ENCODE results near the gene MEA1.
"Not testable (repeated sequence)": the region's sequence is repeated elsewhere in the genome, so short reads cannot be mapped to it uniquely, and the experiment has no call there.

Gene MEA1

DNA sequence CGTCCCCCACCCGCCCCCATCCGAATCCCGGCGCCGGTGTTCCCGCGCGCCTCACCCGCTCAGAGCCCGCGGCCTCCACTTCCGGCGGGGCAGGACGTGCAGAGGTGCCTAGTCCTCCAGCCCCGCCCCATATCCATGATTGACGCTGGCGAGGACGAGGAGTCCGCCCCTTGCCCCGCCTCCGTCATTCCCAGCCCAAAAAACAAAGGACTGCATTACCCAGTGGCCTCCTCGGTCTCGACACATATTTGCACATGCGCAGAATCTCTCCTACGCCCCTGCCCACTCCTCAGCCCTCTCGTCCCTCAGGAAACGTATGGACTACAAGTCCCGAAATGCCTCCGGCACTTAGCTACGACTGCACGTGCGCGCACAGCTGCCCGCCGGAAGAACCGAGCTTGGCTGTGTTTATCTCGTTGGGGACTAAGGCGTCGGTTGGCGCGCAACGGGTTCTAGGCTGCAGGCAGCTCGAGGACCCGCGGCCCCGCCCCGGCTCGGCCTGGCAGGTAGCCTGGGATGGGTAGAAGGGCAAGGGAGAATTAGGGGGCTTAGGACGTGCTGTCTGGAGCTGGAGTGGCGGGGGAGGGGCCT, at the start of gene MEA1, which contains the start of gene KLHDC3:
Gene MEA1, minus strand, starts transcription at position 104 of the 591 bp plus-strand sequence. CDS start 133 bp downstream, outside the sequence.
Gene KLHDC3, plus strand, starts transcription at position 407 of the 591 bp plus-strand sequence. CDS start 2,944 bp downstream, outside the sequence.
- DNase-seq (ENCODE audit: low spot score): peak; percentile 100

DNA sequence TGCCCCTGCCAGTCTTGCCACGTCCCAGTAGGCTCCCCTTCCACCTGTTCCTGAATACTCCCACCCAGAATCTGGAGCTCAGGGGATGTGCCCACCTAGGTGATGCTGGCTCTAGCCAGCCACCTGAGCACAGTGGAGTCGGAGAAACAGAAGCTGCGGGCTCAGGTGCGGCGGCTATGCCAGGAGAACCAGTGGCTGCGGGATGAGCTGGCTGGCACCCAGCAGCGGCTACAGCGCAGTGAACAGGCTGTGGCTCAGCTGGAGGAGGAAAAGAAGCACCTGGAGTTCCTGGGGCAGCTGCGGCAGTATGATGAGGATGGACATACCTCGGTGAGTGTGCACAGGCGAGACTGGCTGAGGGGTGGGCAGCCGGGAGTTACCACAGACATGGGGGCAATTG, 49.1 kb upstream of the MEA1 start:
- no peak for DNase-seq (ENCODE audit: low spot score)

GRCh38 chr6:43061861-43062260, 48.1 kb upstream of the MEA1 start:
- no peak for DNase-seq (ENCODE audit: low spot score)

DNA sequence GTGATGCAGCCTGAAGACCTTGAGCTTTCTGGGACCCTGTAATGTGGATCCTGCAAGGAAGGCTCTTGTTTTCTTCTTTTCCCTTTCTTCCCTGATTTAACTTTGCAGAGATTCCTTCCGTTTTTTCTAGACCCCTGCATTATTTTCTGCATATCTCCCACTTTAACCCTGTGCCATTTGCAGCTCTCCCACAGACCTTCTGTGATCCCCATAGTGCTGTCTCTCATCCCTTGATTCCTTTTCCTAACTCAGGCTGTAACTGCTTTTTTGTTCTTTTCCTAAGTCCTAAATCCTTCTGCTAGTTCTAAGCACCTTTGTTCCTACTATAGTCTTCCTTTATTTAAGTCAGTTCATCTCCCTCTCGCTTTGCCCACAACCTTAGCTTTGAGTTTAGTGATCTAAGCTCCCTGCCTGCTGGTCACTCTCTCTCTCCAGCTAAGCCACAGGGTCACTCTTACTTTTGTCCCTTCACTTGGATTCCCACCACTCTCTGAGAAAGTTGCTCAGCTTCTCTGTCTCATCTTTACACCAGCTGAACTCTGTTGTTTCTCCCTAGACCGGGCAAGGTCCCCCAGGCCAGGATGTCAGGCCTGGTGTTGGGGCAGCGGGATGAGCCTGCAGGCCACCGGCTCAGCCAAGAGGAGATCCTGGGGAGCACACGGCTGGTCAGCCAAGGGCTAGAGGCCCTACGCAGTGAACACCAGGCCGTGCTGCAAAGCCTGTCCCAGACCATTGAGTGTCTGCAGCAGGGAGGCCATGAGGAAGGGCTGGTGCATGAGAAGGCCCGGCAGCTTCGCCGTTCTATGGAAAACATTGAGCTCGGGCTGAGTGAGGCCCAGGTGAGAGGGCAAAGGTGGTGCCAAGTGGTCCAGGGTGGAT, 47.2 kb upstream of the MEA1 start:
- DNase-seq (ENCODE audit: low spot score): no peak

GRCh38 chr6:43060034-43060754, 46.4 kb upstream of the MEA1 start:
- DNase-seq (ENCODE audit: low spot score): no peak

- DNase-seq (ENCODE audit: low spot score): peak; percentile 99
Observed at GRCh38 chr6:43059168-43060033, 45.7 kb upstream of the MEA1 start, which contains the start of the genes KLC4 and MRPL2. KLC4 (plus strand) TSS chr6:43059631; CDS start chr6:43061336, 1,705 bp downstream. MRPL2 (minus strand) TSS chr6:43059434; CDS start chr6:43059381, 53 bp downstream.

DNA sequence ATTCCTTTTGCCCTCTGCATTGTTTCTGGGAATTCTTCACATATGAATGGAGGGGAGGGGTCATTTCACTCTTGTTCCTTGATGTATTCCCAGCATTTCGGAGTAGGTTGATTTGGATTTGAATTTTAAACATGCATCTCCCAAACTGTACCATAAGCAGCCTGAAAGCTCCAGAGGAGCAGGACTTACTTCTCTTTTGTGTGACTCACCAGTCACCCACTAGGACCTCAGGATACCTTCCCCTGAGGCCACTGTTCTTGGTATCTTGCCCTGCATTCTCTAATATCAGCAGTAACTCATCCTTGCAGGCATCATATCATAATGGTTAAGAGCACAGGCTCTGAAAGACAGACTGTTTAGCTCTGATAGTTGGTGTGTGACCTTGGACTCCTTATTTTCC, 44.8 kb upstream of the MEA1 start:
- DNase-seq (ENCODE audit: low spot score): peak; percentile 34

DNA sequence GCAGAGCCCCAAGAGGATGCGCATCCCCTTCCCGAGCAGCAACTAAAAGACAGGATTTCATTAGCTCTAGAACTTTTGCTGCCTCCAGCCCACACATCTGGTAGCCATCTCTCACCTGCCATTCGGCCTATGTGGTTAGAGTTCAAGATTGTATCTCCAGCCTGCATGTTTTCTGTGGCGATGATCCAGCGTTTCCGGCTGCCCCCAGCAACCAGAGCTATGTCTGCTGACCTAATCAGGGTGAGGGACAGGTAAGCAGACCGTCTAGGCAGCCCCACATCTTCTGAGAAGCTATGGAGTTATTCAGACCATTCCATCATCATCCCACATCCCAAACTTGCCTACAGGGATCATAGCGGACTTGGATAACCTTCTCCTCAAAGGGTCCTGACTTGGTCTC, 42.2 kb upstream of the MEA1 start:
- no peak for DNase-seq (ENCODE audit: low spot score)

DNA sequence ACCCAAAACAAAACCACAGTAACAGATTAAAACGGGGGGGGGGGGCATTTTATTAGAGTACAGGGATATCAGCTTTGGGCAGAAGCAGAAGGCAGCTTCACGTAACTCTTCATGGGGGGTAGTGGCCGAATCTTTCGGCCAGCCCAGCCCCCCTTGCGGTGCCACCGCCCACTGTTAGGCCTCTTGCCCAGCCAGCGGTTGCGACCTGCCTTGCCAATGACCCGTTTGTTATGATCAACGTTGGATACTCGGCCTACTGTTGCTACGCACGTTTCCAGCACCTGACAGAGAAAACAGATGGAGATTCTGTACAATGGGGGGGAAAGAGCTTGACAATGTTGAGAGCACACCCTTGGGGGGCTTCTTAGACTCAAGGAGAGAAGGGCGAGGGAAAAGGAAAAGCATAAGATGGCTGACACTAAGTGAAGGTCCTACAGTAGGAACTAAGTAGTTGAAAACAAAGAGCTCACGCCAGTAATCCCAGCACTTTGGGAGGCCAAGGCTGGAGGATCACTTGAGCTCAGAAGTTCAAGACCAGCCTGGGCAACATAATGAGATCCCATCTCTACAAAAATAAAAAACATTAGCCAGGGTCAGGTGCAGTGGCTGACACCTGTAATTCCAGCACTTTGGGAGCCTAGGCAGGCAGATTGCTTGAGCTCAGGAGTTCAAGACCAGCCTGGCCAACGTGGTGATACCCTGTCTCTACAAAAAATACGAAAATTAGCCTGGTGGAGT, 40.6 kb upstream of the MEA1 start:
- DNase-seq (ENCODE audit: low spot score): peak; percentile 20

DNA sequence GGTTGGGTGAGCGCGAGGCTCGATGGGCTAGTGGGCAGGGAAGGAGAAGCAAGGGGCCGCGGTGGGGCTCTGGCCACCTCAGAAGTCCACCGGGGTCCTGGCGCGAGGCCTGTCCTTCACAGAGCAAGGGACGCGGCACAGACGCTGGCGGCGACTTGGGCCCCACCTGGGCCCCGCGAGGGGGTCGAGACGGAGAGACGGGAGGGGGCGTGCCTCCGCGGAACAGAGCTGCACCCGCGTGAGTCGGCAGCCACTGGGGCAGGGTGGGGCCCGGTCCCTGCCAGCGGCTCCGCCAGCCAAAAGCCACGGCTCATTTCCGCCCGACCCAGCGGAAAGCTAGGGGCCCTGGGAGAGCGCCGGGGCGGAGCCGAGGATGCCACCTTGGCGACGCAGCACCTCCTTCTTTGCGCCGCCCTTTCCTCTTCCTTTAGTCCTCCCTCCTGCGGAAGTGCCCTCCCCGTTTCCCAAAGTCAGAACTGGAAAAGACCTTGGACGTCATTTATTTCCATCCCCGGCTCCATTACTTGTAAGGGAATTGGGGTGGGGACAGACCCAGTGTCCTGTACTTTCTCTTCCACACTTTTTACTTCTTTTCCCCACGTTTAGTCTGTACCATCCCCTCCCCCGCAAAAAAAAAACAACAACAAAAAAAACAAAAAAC, 39.9 kb upstream of the MEA1 start, which contains the start of gene CUL7:
Gene CUL7, minus strand, starts transcription at position 307 of the 661 bp plus-strand sequence. CDS start 1,063 bp downstream, outside the sequence.
- peak; percentile 88 for DNase-seq (ENCODE audit: low spot score)

- no peak for DNase-seq (ENCODE audit: low spot score)
Observed at GRCh38 chr6:43052842-43053544, 39.2 kb upstream of the MEA1 start.

- no peak for DNase-seq (ENCODE audit: low spot score)
Observed at GRCh38 chr6:43052225-43052841, 38.6 kb upstream of the MEA1 start.

DNA sequence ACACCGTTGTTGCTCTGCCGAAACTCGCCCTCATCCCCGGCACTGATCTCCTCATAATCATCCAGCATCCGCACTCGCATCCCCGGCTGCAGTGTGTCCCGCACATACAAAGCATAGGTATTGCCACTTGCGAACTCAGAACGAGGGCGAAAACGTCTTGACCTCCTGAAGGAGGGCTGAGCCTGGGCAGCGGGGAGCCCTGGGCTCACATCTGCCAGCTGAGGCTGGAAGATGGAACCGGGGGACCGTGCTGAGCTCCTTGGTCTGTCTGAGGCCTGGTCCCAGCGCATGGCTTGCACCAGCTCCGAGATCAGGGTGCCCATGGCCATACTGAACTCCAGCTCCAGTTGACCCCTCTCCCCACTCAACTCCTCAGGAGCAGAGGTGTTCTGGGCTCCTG, 37.2 kb upstream of the MEA1 start:
- DNase-seq (ENCODE audit: low spot score): no peak

GRCh38 chr6:43047998-43048397, 34.3 kb upstream of the MEA1 start:
- DNase-seq (ENCODE audit: low spot score): no peak

- DNase-seq (ENCODE audit: low spot score): no peak
Observed at GRCh38 chr6:43045371-43045930, 31.7 kb upstream of the MEA1 start.

GRCh38 chr6:43043310-43043709, 29.6 kb upstream of the MEA1 start:
- no peak for DNase-seq (ENCODE audit: low spot score)

DNA sequence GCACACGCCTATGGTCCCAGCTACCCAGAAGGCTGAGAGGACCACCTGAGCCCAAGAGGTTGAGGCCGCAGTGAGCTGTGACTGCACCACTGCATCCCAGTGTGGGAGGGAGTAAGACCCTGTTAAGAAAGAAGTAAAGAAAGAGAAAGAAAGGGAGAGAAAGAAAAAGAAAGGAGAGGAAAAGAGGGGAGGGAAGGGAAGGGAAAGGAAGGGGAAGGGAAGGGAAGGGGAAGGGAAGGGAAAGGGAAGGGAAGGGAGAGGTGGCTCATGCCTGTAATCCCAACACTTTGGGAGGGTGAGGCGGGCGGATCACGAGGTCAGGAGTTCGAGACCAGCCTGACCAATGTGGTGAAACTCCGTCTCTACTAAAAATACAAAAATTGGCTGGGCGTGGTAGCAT, 27.7 kb upstream of the MEA1 start:
- DNase-seq (ENCODE audit: low spot score): not testable (repeated sequence)

GRCh38 chr6:43040542-43041257, 27.0 kb upstream of the MEA1 start:
- no peak for DNase-seq (ENCODE audit: low spot score)

Data from NAMALWA (cell line).